ENCODE data around the gene SAP30BP. TPM values are rescaled to one million over a fixed set of nuclear protein-coding genes. Genes with fewer than 3 reads are reported as not detected.

The SAP30BP gene
- total and polyA plus RNA-seq, 2 of the 13 experiments (the other 11 are each of a cell fraction or from before 2014, with no cell fraction given): 67.7 to 99.4 TPM

- TF ChIP-seq PATZ1 (CRISPR knock-in tag; IDR thresholded peaks at IDR 0.05) (no peak), ZNF558 (CRISPR knock-in tag; IDR thresholded peaks at IDR 0.05; ENCODE audit: borderline replicate concordance) (no peak), POLR2A (IDR thresholded peaks at IDR 0.05; ENCODE audit: insufficient read depth in 1 of 2, low read depth in 2 of 2, low read length in 2 of 2) (peak in 1 of 2 experiments; percentile 48; a peak in 2 of 4 replicates), HNRNPL (IDR thresholded peaks at IDR 0.05; ENCODE audit: low read depth, low read length) (peak; percentile 65; the same call in 1 of the 2 replicates), SOX13 (IDR thresholded peaks at IDR 0.05) (no peak), SOX13 (CRISPR knock-in tag; conservative IDR thresholded peaks at IDR 0.05 in 1 of 2, IDR thresholded peaks at IDR 0.05 in 1 of 2) (no peak), KIAA2018 (CRISPR knock-in tag; IDR thresholded peaks at IDR 0.05; ENCODE audit: borderline replicate concordance) (no peak), ZNF235 (CRISPR knock-in tag; IDR thresholded peaks at IDR 0.05; ENCODE audit: borderline replicate concordance) (0 out of 2 replicates have a peak, but pooled peaks have one; percentile 16), IRF2 (CRISPR knock-in tag; IDR thresholded peaks at IDR 0.05) (no peak), NFIC (IDR thresholded peaks at IDR 0.05; ENCODE audit: low read length) (no peak), SMAD1 (CRISPR knock-in tag; IDR thresholded peaks at IDR 0.05; ENCODE audit: borderline replicate concordance, low read depth) (no peak), RXRB (CRISPR knock-in tag; IDR thresholded peaks at IDR 0.05; ENCODE audit: borderline replicate concordance) (no peak), ZSCAN21 (CRISPR knock-in tag; IDR thresholded peaks at IDR 0.05; ENCODE audit: borderline replicate concordance) (no peak), SP140L (CRISPR knock-in tag; IDR thresholded peaks at IDR 0.05; ENCODE audit: borderline replicate concordance) (no peak), CHCHD3 (CRISPR knock-in tag; IDR thresholded peaks at IDR 0.05) (peak; percentile 64; the same call in 1 of the 2 replicates), ZBTB33 (CRISPR knock-in tag; IDR thresholded peaks at IDR 0.05) (peak; percentile 86), HOXA9 (CRISPR knock-in tag; IDR thresholded peaks at IDR 0.05; ENCODE audit: borderline replicate concordance) (0 out of 2 replicates have a peak, but pooled peaks have one; percentile 10)
These were observed 88.2 kb downstream of the SAP30BP start (continued) for GRCh38 chr17:75755205-75755901.
